ENCODE data around the gene PDGFA. TPM values are rescaled to one million over a fixed set of nuclear protein-coding genes. Genes with fewer than 3 reads are reported as not detected.

Gene PDGFA
- polyA plus RNA-seq, 1 donor (not counting 4 experiments of a cell fraction or from before 2014, with no cell fraction given), result 14.8 TPM

- TF ChIP-seq EZH2 (IDR thresholded peaks at IDR 0.05; ENCODE audit: low read length) (no peak), CTCF (optimal IDR thresholded peaks at IDR 0.05 in 1 of 3, IDR thresholded peaks at IDR 0.05 in 1 of 3, conservative IDR thresholded peaks at IDR 0.05 in 1 of 3; ENCODE audit: extremely low read depth in 1 of 3, insufficient read depth in 2 of 3, low read length in 3 of 3) (no peak)
- H3K9ac ChIP-seq (ENCODE audit: control insufficient read depth, extremely low read depth, insufficient read depth, low read length), result no peak overlapping the region
- H2AFZ ChIP-seq (ENCODE audit: control insufficient read depth, low read length), result no peak overlapping the region
- no peak overlapping the region for H3K27ac ChIP-seq (ENCODE audit: control insufficient read depth, insufficient read depth, low read length)
- no peaks in the 10 kb centered on the region for H3K9me3 ChIP-seq (ENCODE audit: control insufficient read depth, low read depth, low read length)
- H3K4me1 ChIP-seq (ENCODE audit: control insufficient read depth, extremely low read depth, insufficient read depth, low read length), result no peaks in the 10 kb centered on the region
- no peaks in the 10 kb centered on the region for H4K20me1 ChIP-seq (ENCODE audit: control insufficient read depth, extremely low read depth, insufficient read depth, low read length)
- peaks cover 40% of the 10 kb centered on the region for H3K27me3 ChIP-seq (ENCODE audit: control insufficient read depth, extremely low read depth, insufficient read depth, low read length)
- no peaks in the 10 kb centered on the region for H3K79me2 ChIP-seq (ENCODE audit: control insufficient read depth, insufficient read depth, low read length)
- H3K4me3 ChIP-seq (ENCODE audit: control insufficient read depth in 2 of 3, extremely low read depth in 1 of 3, insufficient read depth in 2 of 3, low read depth in 1 of 3, low read length in 3 of 3), result no peak overlapping the region
- H3K9me1 ChIP-seq (ENCODE audit: control insufficient read depth, extremely low read depth, insufficient read depth, low read length), result no peaks in the 10 kb centered on the region
- FAIRE-seq (no peak), DNase-seq (ENCODE audit: low read depth, low spot score) (no peak)
- dilution Hi-C loops (cut with MboI; ENCODE audit: extremely low pct_ligation_motif_present, low sequenced_read_pairs), result no loop called here
- H3K36me3 ChIP-seq (ENCODE audit: control insufficient read depth in 2 of 2, extremely low read depth in 1 of 2, insufficient read depth in 2 of 2, low read length in 2 of 2), result no peaks in the 10 kb centered on the region
- H3K4me2 ChIP-seq (ENCODE audit: control insufficient read depth, extremely low read depth, insufficient read depth, low read depth, low read length), result no peak overlapping the region
Measured at GRCh38 chr7:449324-450019, 70.2 kb downstream of the PDGFA start.

GRCh38 chr7:447523-447922 lies 72.1 kb downstream of the PDGFA start:
- Histone ChIP-seq H3K36me3 (ENCODE audit: control insufficient read depth in 2 of 2, extremely low read depth in 1 of 2, insufficient read depth in 2 of 2, low read length in 2 of 2) (no peaks in the 10 kb centered on the region), H3K4me3 (ENCODE audit: control insufficient read depth in 2 of 3, extremely low read depth in 1 of 3, insufficient read depth in 2 of 3, low read depth in 1 of 3, low read length in 3 of 3) (no peak overlapping the region), H3K27me3 (ENCODE audit: control insufficient read depth, extremely low read depth, insufficient read depth, low read length) (peaks cover 30% of the 10 kb centered on the region), H3K4me2 (ENCODE audit: control insufficient read depth, extremely low read depth, insufficient read depth, low read depth, low read length) (no peak overlapping the region), H3K9me3 (ENCODE audit: control insufficient read depth, low read depth, low read length) (peaks cover under 1% of the 10 kb centered on the region), H2AFZ (ENCODE audit: control insufficient read depth, low read length) (no peak overlapping the region), H3K9ac (ENCODE audit: control insufficient read depth, extremely low read depth, insufficient read depth, low read length) (no peak overlapping the region), H3K79me2 (ENCODE audit: control insufficient read depth, insufficient read depth, low read length) (no peaks in the 10 kb centered on the region), H4K20me1 (ENCODE audit: control insufficient read depth, extremely low read depth, insufficient read depth, low read length) (no peaks in the 10 kb centered on the region), H3K27ac (ENCODE audit: control insufficient read depth, insufficient read depth, low read length) (no peak overlapping the region), H3K4me1 (ENCODE audit: control insufficient read depth, extremely low read depth, insufficient read depth, low read length) (no peaks in the 10 kb centered on the region), H3K9me1 (ENCODE audit: control insufficient read depth, extremely low read depth, insufficient read depth, low read length) (no peaks in the 10 kb centered on the region)
- FAIRE-seq (no peak), DNase-seq (ENCODE audit: low read depth, low spot score) (no peak)
- dilution Hi-C loops (cut with MboI; ENCODE audit: extremely low pct_ligation_motif_present, low sequenced_read_pairs), result no loop called here
- TF ChIP-seq CTCF (optimal IDR thresholded peaks at IDR 0.05 in 1 of 3, IDR thresholded peaks at IDR 0.05 in 1 of 3, conservative IDR thresholded peaks at IDR 0.05 in 1 of 3; ENCODE audit: extremely low read depth in 1 of 3, insufficient read depth in 2 of 3, low read length in 3 of 3) (no peak), EZH2 (IDR thresholded peaks at IDR 0.05; ENCODE audit: low read length) (no peak)

Other genes with a start within 250 kb of the PDGFA start
- not detected in 3 replicates for gene FOXL3, start 229.7 kb downstream of the PDGFA start, polyA plus RNA-seq
- gene DNAAF5, start 206.9 kb upstream of the PDGFA start, polyA plus RNA-seq, result 10.1 to 33.5 TPM (median 16.3 TPM) in 3 replicates
- 10.2 to 14.2 TPM (median 10.8 TPM) in 3 replicates for gene PRKAR1B, start 207.4 kb upstream of the PDGFA start, polyA plus RNA-seq